Body of pancreas (tissue), 4 donors: Measurements from ENCODE around the gene CCDC184. TPM values are rescaled to one million over a fixed set of nuclear protein-coding genes. Genes with fewer than 3 reads are reported as not detected.

Experiments
- ATAC-seq: fragments of 150-250 bp; one replicate; pipeline ENCODE4 v1.9.1; 2016
- DNase-seq, 4 donors: peaks; one replicate each; pipeline ENCODE4 v3.0.0-alpha.2; 2019
- H3K27ac ChIP-seq, 4 donors: fragments of 200-600 bp; sonication (generic); 1 replicate in 3 of 4; 2 replicates in 1 of 4; pipeline versions ENCODE4 v1.5.1 to v1.6.1; 2016 to 2019; ENCODE audit warnings: mild to moderate bottlenecking in 1 of 4, mixed read lengths in 1 of 4, moderate library complexity in 1 of 4
- H3K27me3 ChIP-seq, 2 donors: fragments of 200-600 bp; sonication (generic); one replicate each; pipeline ENCODE4 v1.6.0; 2016; ENCODE audit warnings: mild to moderate bottlenecking in 1 of 2
- H3K36me3 ChIP-seq, 2 donors: fragments of 200-600 bp; sonication (generic); replicated peaks in 1 of 2; 2 replicates each; pipeline ENCODE4 v1.5.1; 2016; ENCODE audit warnings: low read depth in 2 of 2; ENCODE audit not compliant: insufficient read depth in 1 of 2
- H3K4me1 ChIP-seq: fragments of 200-600 bp; sonication (generic); one replicate; pipeline ENCODE4 v1.6.0; 2016
- H3K4me3 ChIP-seq, 2 donors: fragments of 200-600 bp; sonication (generic); 1 replicate in 1 of 2; 2 replicates in 1 of 2; pipeline ENCODE4 v1.5.1; 2016 to 2019
- H3K9me3 ChIP-seq, 3 donors: fragments of 200-600 bp; sonication (generic); 1 replicate in 2 of 3; 2 replicates in 1 of 3; pipeline ENCODE4 v1.5.1; 2016
- POLR2A ChIP-seq, 3 donors: fragments of 450-650 bp; IDR thresholded peaks; one replicate each; pipeline ENCODE4 v1.6.1; 2016; ENCODE audit warnings: antibody characterized with exemption in 3 of 3, mild to moderate bottlenecking in 2 of 3
- WGBS, 2 donors: methylation state at CpG; one replicate each; pipeline ENCODE4 v1.1.5; 2017; 5-methylcytosine and 5-hydroxymethylcytosine counted together
- intact Hi-C: fragments of 100-400 bp; cut with DNase I; formaldehyde crosslinking; loops from one replicate; pipeline ENCODE4 v1.15.1; 2023
- total RNA-seq, 2 donors: library from RNA; depleted of rRNA; stranded (reverse); fragments of >200 nt; gene quantifications; one replicate each; pipeline ENCODE4 v1.1.0, GENCODE V29; 2016
- TF ChIP-seq, protein P1 (sequence below), 7 experiments: fragments of 450-650 bp in 4 of 7; fragments of 200-600 bp in 3 of 7; sonication (generic) in 3 of 7; IDR thresholded peaks; one replicate each; pipeline ENCODE4 v1.5.1; 2016 to 2019; ENCODE audit warnings: antibody characterized with exemption in 7 of 7

Gene CCDC184
- total RNA-seq, 2 donors from 2014 or later = 0.26 TPM; not detected in 1

DNA sequence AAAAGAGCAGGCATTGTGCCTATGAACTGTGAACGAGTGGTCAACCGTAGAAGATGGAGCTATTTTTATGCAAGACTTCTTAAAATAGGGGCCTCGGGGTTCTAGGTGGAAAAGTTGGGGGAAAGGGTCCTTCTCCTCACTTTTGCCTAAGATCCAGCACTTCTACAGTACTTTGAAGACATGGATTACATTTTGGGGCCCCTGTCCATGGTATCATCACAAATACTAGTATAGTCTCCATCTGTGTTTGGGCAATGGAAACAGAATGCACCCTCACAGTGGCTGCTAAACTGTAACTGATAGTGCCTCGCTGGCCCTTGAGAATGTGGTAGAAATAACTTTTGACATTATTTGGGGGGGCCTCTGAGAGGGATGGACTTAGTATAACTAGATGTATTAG is 5.5 kb upstream of the CCDC184 start:
- no peak for ATAC-seq
- intact Hi-C loops = no loop called here

DNA sequence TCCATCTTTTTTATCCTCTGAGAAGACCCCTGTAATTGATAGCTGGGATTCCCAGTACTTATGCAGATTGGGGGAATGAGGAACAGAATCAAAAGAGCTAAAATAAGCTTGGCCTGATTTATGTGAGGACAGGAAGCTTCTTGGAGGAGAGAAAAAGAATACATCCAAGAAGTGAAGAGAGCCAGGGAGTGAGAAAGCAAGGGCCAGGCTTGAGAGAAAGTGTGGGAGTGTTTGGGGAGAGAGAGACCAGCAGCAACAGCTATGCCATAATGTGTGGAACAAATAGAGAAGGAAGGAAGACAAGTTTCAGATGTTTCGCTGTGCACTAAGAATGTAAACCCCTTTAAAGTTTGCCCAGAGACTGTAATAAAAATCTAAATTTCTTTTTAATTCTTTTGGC is 4.0 kb upstream of the CCDC184 start:
- no peak for TF ChIP-seq POLR2A (IDR thresholded peaks at IDR 0.05)
- TF ChIP-seq, protein P1, sequence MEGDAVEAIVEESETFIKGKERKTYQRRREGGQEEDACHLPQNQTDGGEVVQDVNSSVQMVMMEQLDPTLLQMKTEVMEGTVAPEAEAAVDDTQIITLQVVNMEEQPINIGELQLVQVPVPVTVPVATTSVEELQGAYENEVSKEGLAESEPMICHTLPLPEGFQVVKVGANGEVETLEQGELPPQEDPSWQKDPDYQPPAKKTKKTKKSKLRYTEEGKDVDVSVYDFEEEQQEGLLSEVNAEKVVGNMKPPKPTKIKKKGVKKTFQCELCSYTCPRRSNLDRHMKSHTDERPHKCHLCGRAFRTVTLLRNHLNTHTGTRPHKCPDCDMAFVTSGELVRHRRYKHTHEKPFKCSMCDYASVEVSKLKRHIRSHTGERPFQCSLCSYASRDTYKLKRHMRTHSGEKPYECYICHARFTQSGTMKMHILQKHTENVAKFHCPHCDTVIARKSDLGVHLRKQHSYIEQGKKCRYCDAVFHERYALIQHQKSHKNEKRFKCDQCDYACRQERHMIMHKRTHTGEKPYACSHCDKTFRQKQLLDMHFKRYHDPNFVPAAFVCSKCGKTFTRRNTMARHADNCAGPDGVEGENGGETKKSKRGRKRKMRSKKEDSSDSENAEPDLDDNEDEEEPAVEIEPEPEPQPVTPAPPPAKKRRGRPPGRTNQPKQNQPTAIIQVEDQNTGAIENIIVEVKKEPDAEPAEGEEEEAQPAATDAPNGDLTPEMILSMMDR (IDR thresholded peaks at IDR 0.05) = no peak
- ATAC-seq (no peak), DNase-seq (no peak)
- intact Hi-C loops = no loop called here
- Histone ChIP-seq H3K9me3 (no peaks in the 10 kb centered on the region), H3K36me3 (no peaks in the 10 kb centered on the region), H3K27me3 (peaks cover 0 to 20% of the 10 kb centered on the region in 2 donors), H3K27ac (no peak overlapping the region), H3K4me3 (no peak overlapping the region), H3K4me1 (peaks cover 28% of the 10 kb centered on the region)
- WGBS, 2 donors = 85 to 100% methylated on average over 1 of the region's 1 CpG

More for the DNA sequence above, 5.5 kb upstream of the CCDC184 start:
- WGBS, 2 donors = 59 to 66% methylated on average over 4 of the region's 4 CpGs
- H3K4me3 ChIP-seq = no peak overlapping the region
- H3K27me3 ChIP-seq = peaks cover 0 to 9% of the 10 kb centered on the region in 2 donors
- no peak for TF ChIP-seq POLR2A (IDR thresholded peaks at IDR 0.05)
- TF ChIP-seq, protein P1 (IDR thresholded peaks at IDR 0.05) = no peak
- H3K36me3 ChIP-seq = no peaks in the 10 kb centered on the region
- no peaks in the 10 kb centered on the region for H3K9me3 ChIP-seq
- no peak for DNase-seq
- peaks cover 13% of the 10 kb centered on the region for H3K4me1 ChIP-seq
- no peak overlapping the region for H3K27ac ChIP-seq

DNA sequence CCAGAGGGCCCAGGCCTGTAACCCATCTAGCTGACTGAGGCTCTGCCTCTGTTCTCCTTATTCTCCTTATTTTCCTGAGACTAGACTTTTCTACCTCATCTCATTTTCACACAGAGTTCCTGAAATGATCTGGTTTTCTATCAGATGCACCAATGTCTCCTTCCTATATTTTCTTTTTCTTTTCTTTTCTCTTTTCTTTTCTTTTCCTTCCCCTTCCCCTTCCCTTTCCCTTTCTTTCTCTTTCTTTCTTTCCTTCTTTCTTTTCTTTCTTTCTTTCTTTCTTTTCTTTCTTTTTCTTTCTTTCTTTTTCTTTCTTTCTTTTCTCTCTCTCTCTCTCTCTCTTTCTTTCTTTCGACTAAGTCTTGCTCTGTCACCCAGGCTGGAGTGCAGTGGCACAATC is 3.0 kb upstream of the CCDC184 start:
- TF ChIP-seq, protein P1 (IDR thresholded peaks at IDR 0.05) = no peak
- TF ChIP-seq POLR2A (IDR thresholded peaks at IDR 0.05) = no peak
- no peaks in the 10 kb centered on the region for H3K36me3 ChIP-seq
- peaks cover 28% of the 10 kb centered on the region for H3K4me1 ChIP-seq
- DNase-seq = no peak
- ATAC-seq = no peak
- H3K27ac ChIP-seq = no peak overlapping the region
- no peaks in the 10 kb centered on the region for H3K9me3 ChIP-seq
- H3K27me3 ChIP-seq = peaks cover 0 to 20% of the 10 kb centered on the region in 2 donors
- WGBS, 2 donors = 56 to 58% methylated on average over 1 of the region's 1 CpG
- no peak overlapping the region for H3K4me3 ChIP-seq
- intact Hi-C loops = no loop called here

DNA sequence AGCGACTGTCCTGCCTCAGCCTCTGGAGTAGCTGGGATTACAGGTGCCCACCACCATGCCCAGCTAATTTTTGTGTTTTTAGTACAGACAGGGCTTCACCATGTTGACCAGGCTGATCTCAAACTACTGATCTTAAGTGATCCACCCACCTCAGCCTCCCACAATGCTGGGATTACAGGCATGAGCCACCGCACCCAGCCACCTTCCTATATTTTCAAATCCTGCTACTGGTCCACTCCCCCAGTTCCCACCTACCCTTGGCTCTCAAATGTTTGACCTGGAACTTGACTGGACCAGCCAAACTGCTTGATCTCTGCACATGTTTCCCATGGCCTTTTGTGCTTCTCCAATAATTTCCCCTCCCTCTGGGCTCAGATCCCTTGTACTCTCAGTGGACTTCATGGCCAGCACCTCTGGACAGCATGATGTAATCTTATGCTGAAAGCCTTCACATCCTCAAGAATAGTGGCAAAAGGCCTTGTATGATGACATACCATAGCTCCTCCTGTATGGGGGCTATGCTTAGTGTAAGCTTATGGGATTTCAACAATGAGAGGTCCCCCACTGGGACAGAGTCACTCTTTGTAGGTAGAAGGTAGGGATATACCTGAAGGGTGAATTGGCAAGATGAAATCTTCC is 2.5 kb upstream of the CCDC184 start:
- 90 to 91% methylated on average over 2 of the region's 2 CpGs for WGBS, 2 donors
- no peaks in the 10 kb centered on the region for H3K36me3 ChIP-seq
- TF ChIP-seq, protein P1 (IDR thresholded peaks at IDR 0.05) = no peak
- no peak for TF ChIP-seq POLR2A (IDR thresholded peaks at IDR 0.05)
- intact Hi-C loops = no loop called here
- ATAC-seq = no peak
- H3K27ac ChIP-seq = no peak overlapping the region
- H3K9me3 ChIP-seq = no peaks in the 10 kb centered on the region
- DNase-seq = no peak
- peaks cover 22% of the 10 kb centered on the region for H3K4me1 ChIP-seq
- no peak overlapping the region for H3K4me3 ChIP-seq
- H3K27me3 ChIP-seq = peaks cover 0 to 20% of the 10 kb centered on the region in 2 donors

DNA sequence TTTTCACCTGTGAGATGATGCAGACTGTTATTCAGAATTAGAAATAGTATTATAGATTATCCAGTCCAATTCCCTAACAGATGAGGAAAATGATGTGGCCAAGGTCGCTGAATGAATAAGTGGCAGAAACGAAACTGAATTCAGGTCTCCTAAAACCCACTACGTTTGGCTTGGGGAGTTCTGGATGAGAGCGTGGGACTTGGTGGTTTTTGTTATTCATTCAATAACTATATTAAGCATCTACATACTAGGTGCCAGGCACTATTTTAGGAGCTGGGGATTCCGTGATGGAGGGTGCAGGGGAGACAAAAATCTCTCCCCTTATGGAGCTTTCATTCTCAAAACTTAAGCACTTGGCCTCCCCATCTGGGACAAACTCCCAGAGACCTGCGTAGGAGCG is 813 bp upstream of the CCDC184 start:
- TF ChIP-seq POLR2A (IDR thresholded peaks at IDR 0.05) = no peak
- TF ChIP-seq, protein P1 (IDR thresholded peaks at IDR 0.05) = no peak
- ATAC-seq = no peak
- Histone ChIP-seq H3K27ac (no peak overlapping the region), H3K27me3 (peaks cover 0 to 20% of the 10 kb centered on the region in 2 donors), H3K4me3 (no peak overlapping the region), H3K36me3 (no peaks in the 10 kb centered on the region), H3K9me3 (no peaks in the 10 kb centered on the region), H3K4me1 (peaks cover 22% of the 10 kb centered on the region)
- intact Hi-C loops = no loop called here
- no peak for DNase-seq
- WGBS, 2 donors = 4 to 12% methylated on average over 7 of the region's 7 CpGs
